IgD-negative memory B cell (primary cell): ENCODE measurements around the gene CLDND2. TPM values are rescaled to one million over a fixed set of nuclear protein-coding genes. Genes with fewer than 3 reads are reported as not detected.
A peak's percentile ranks its signal among the peaks of the same experiment; 100 is the strongest.

Experiments
- H3K27ac Mint-ChIP-seq, 3 donors: one replicate each; pipeline ENCODE4 v1.8.0; 2020 to 2022; ENCODE audit warnings: mild to moderate bottlenecking in 3 of 3, mixed read lengths in 3 of 3, moderate library complexity in 1 of 3
- H3K27me3 Mint-ChIP-seq: one replicate; pipeline ENCODE4 v1.8.0; 2021; ENCODE audit warnings: mixed read lengths
- H3K36me3 Mint-ChIP-seq: one replicate; pipeline ENCODE4 v1.8.0; 2020; ENCODE audit warnings: mild to moderate bottlenecking, mixed read lengths
- H3K4me1 Mint-ChIP-seq, 3 donors: one replicate each; pipeline ENCODE4 v1.8.0; 2020 to 2022; ENCODE audit warnings: mixed read lengths in 3 of 3, mild to moderate bottlenecking in 1 of 3
- H3K4me3 Mint-ChIP-seq, 4 donors: one replicate each; pipeline ENCODE4 v1.8.0; 2020 to 2022; ENCODE audit warnings: mild to moderate bottlenecking in 4 of 4, mixed read lengths in 4 of 4, moderate library complexity in 3 of 4
- H3K9me3 Mint-ChIP-seq, 3 donors: one replicate each; pipeline ENCODE4 v1.8.0; 2020 to 2021; ENCODE audit warnings: mixed read lengths in 3 of 3, mild to moderate bottlenecking in 1 of 3
- polyA plus RNA-seq: library from polyadenylated mRNA; unstranded; fragments of 300-500 nt; fragmentation: Illumina TruSeq; gene quantifications from one replicate; pipeline ENCODE4 v1.2.3, GENCODE V29; 2021

CLDND2 gene
- polyA plus RNA-seq, 1 donor from 2014 or later, result not detected

- Mint-ChIP-seq H3K36me3 (peaks cover 3% of the 10 kb centered on the region), H3K27me3 (peaks cover 13% of the 10 kb centered on the region), H3K4me3 (peak overlapping the region in 1 of 4 donors; percentile 25), H3K9me3 (peaks cover 3 to 5% (median 3%) of the 10 kb centered on the region in 3 donors), H3K4me1 (peaks cover 0 to 2% (median 0%) of the 10 kb centered on the region in 3 donors), H3K27ac (no peak overlapping the region)
Observed at GRCh38 chr19:51319649-51320279, 49.0 kb downstream of the CLDND2 start.

- Mint-ChIP-seq H3K9me3 (peaks cover 4 to 7% (median 5%) of the 10 kb centered on the region in 3 donors), H3K4me3 (no peak overlapping the region), H3K36me3 (peaks cover 5% of the 10 kb centered on the region), H3K4me1 (peaks cover 0 to 3% (median 0%) of the 10 kb centered on the region in 3 donors), H3K27ac (no peak overlapping the region), H3K27me3 (peaks cover 10% of the 10 kb centered on the region)
Observed at GRCh38 chr19:51318687-51319648, 49.8 kb downstream of the CLDND2 start.

GRCh38 chr19:51317968-51318367 is 50.8 kb downstream of the CLDND2 start:
- Mint-ChIP-seq H3K36me3 (peaks cover 5% of the 10 kb centered on the region), H3K27ac (peak overlapping the region in 1 of 3 donors; percentile 10), H3K4me3 (no peak overlapping the region), H3K27me3 (peaks cover 8% of the 10 kb centered on the region), H3K9me3 (peaks cover 4 to 7% (median 5%) of the 10 kb centered on the region in 3 donors), H3K4me1 (peaks cover 0 to 8% (median 0%) of the 10 kb centered on the region in 3 donors)

GRCh38 chr19:51317376-51317775 is 51.4 kb downstream of the CLDND2 start:
- no peak overlapping the region for H3K4me3 Mint-ChIP-seq
- peaks cover 0 to 8% (median 0%) of the 10 kb centered on the region in 3 donors for H3K4me1 Mint-ChIP-seq
- H3K27me3 Mint-ChIP-seq, result peaks cover 8% of the 10 kb centered on the region
- peaks cover 4 to 7% (median 5%) of the 10 kb centered on the region in 3 donors for H3K9me3 Mint-ChIP-seq
- peaks cover 5% of the 10 kb centered on the region for H3K36me3 Mint-ChIP-seq
- H3K27ac Mint-ChIP-seq, result no peak overlapping the region

Other genes starting within 250 kb of the CLDND2 start
- 0.21 TPM for gene SIGLEC9, start 244.1 kb downstream of the CLDND2 start, polyA plus RNA-seq
- gene SIGLEC7, start 226.7 kb downstream of the CLDND2 start, polyA plus RNA-seq, result not detected
- 0.55 TPM for gene CD33, start 143.9 kb downstream of the CLDND2 start, polyA plus RNA-seq
- not detected for gene SIGLECL1, start 117.9 kb downstream of the CLDND2 start, polyA plus RNA-seq
- not detected for gene IGLON5, start 57.4 kb downstream of the CLDND2 start, polyA plus RNA-seq
- 1.5 TPM for gene VSIG10L, start 26.9 kb downstream of the CLDND2 start, polyA plus RNA-seq
- gene ETFB, start 2.6 kb downstream of the CLDND2 start, polyA plus RNA-seq, result 91.4 TPM
- gene NKG7, start 3.7 kb upstream of the CLDND2 start, polyA plus RNA-seq, result 66.0 TPM
- gene LIM2, start 19.0 kb upstream of the CLDND2 start, polyA plus RNA-seq, result 0.24 TPM
- gene C19orf84, start 21.6 kb upstream of the CLDND2 start, polyA plus RNA-seq, result not detected
- gene SIGLEC10, start 48.6 kb upstream of the CLDND2 start, polyA plus RNA-seq, result 83.2 TPM
- not detected for gene SIGLEC8, start 89.5 kb upstream of the CLDND2 start, polyA plus RNA-seq
- gene CEACAM18, start 109.5 kb upstream of the CLDND2 start, polyA plus RNA-seq, result not detected
- gene SIGLEC12, start 132.8 kb upstream of the CLDND2 start, polyA plus RNA-seq, result 1.1 TPM
- 27.6 TPM for gene SIGLEC6, start 162.7 kb upstream of the CLDND2 start, polyA plus RNA-seq
- 4.9 TPM for gene ZNF175, start 202.3 kb upstream of the CLDND2 start, polyA plus RNA-seq